H9 (cell line): ENCODE results near the gene PEMT. TPM values are rescaled to one million over a fixed set of nuclear protein-coding genes. Genes with fewer than 3 reads are reported as not detected.

Source experiments
- DNase-seq: peaks from one replicate; pipeline ENCODE4 v3.0.0-alpha.2; 2017
- H2AFZ ChIP-seq: one replicate; pipeline ENCODE4 v1.6.1; 2013; ENCODE audit warnings: mild to moderate bottlenecking, low read length, control low read depth, moderate library complexity
- H2AK5ac ChIP-seq: 2 replicates; pipeline ENCODE4 v1.6.1; 2013; ENCODE audit warnings: low read length, control low read depth, mixed read lengths; ENCODE audit not compliant: insufficient read length
- H2BK120ac ChIP-seq: one replicate; pipeline ENCODE4 v1.6.1; 2013; ENCODE audit warnings: low read depth, mild to moderate bottlenecking, low read length, control low read depth, inconsistent platforms; ENCODE audit not compliant: poor library complexity, severe bottlenecking
- H2BK12ac ChIP-seq: 2 replicates; pipeline ENCODE4 v1.6.1; 2013; ENCODE audit warnings: low read length, control low read depth, mixed read lengths, low read depth; ENCODE audit not compliant: insufficient read length
- H2BK15ac ChIP-seq: 2 replicates; pipeline ENCODE4 v1.6.1; 2013; ENCODE audit warnings: low read depth, low read length, control low read depth
- H2BK20ac ChIP-seq: one replicate; pipeline ENCODE4 v1.6.1; 2013; ENCODE audit warnings: low read depth, mild to moderate bottlenecking, low read length, control low read depth, inconsistent platforms; ENCODE audit not compliant: poor library complexity, severe bottlenecking
- H2BK5ac ChIP-seq: 2 replicates; pipeline ENCODE4 v1.6.1; 2013; ENCODE audit warnings: low read length, control low read depth, mixed read lengths; ENCODE audit not compliant: insufficient read length
- H3K14ac ChIP-seq: 2 replicates; pipeline ENCODE4 v1.6.1; 2013; ENCODE audit warnings: low read length, control low read depth; ENCODE audit not compliant: insufficient read depth
- H3K18ac ChIP-seq: 2 replicates; pipeline ENCODE4 v1.6.1; 2013; ENCODE audit warnings: low read depth, mild to moderate bottlenecking, mixed read lengths, low read length, control low read depth; ENCODE audit not compliant: insufficient read length
- H3K23ac ChIP-seq: 2 replicates; pipeline ENCODE4 v1.6.1; 2013; ENCODE audit warnings: low read length, control low read depth, mixed read lengths, low read depth; ENCODE audit not compliant: insufficient read length
- H3K23me2 ChIP-seq: 2 replicates; pipeline ENCODE4 v1.6.1; 2013; ENCODE audit warnings: low read depth, mild to moderate bottlenecking, mixed read lengths, low read length, control low read depth; ENCODE audit not compliant: insufficient read length, poor library complexity, severe bottlenecking
- H3K27ac ChIP-seq: 2 replicates; pipeline ENCODE4 v1.5.1; 2013; ENCODE audit warnings: low read length, control low read depth, mixed read lengths, low read depth; ENCODE audit not compliant: insufficient read length
- H3K27me3 ChIP-seq: 2 replicates; pipeline ENCODE4 v1.6.1; 2013; ENCODE audit warnings: low read length, control low read depth, inconsistent platforms; ENCODE audit not compliant: insufficient read depth
- H3K4ac ChIP-seq: 2 replicates; pipeline ENCODE4 v1.6.1; 2013; ENCODE audit warnings: low read depth, mild to moderate bottlenecking, control low read depth, inconsistent platforms, low read length, moderate library complexity
- H3K4me1 ChIP-seq: 2 replicates; pipeline ENCODE4 v1.6.1; 2013; ENCODE audit warnings: low read length, control low read depth, inconsistent platforms; ENCODE audit not compliant: insufficient read depth
- H3K4me2 ChIP-seq: 2 replicates; pipeline ENCODE4 v1.6.1; 2013; ENCODE audit warnings: low read length, control low read depth, mixed read lengths; ENCODE audit not compliant: insufficient read length, insufficient read depth
- H3K56ac ChIP-seq: 2 replicates; pipeline ENCODE4 v1.6.1; 2013; ENCODE audit warnings: low read depth, mild to moderate bottlenecking, mixed read lengths, low read length, control low read depth; ENCODE audit not compliant: insufficient read length
- H3K79me1 ChIP-seq: 2 replicates; pipeline ENCODE4 v1.6.1; 2013; ENCODE audit warnings: low read depth, mild to moderate bottlenecking, moderate library complexity, low read length, control low read depth, inconsistent platforms; ENCODE audit not compliant: insufficient read depth, poor library complexity, severe bottlenecking
- H3K79me2 ChIP-seq: 2 replicates; pipeline ENCODE4 v1.6.1; 2013; ENCODE audit warnings: low read length, control low read depth, inconsistent platforms; ENCODE audit not compliant: insufficient read depth
- H3K9ac ChIP-seq: 2 replicates; pipeline ENCODE4 v1.6.1; 2013; ENCODE audit warnings: low read length, control low read depth, mixed read lengths; ENCODE audit not compliant: insufficient read length; ENCODE audit errors: extremely low read depth
- H3K9me3 ChIP-seq: one replicate; pipeline ENCODE4 v1.6.1; 2013; ENCODE audit warnings: low read depth, low read length, inconsistent platforms; ENCODE audit not compliant: control insufficient read depth
- H3T11ph ChIP-seq: one replicate; pipeline ENCODE4 v1.6.1; 2013; ENCODE audit warnings: mild to moderate bottlenecking, low read length, control low read depth, inconsistent platforms
- H4K20me1 ChIP-seq: one replicate; pipeline ENCODE4 v1.6.1; 2013; ENCODE audit not compliant: control insufficient read depth, insufficient read length, insufficient read depth
- H4K5ac ChIP-seq: 2 replicates; pipeline ENCODE4 v1.6.1; 2013; ENCODE audit warnings: low read depth, mild to moderate bottlenecking, mixed read lengths, low read length, control low read depth; ENCODE audit not compliant: insufficient read length
- H4K8ac ChIP-seq: replicated peaks from 2 replicates; pipeline ENCODE4 v1.6.1; 2013; ENCODE audit warnings: low read length, control low read depth, mixed read lengths, low read depth; ENCODE audit not compliant: insufficient read length
- H4K91ac ChIP-seq: 2 replicates; pipeline ENCODE4 v1.6.1; 2013; ENCODE audit warnings: low read depth, mild to moderate bottlenecking, moderate library complexity, mixed read lengths, low read length, control low read depth; ENCODE audit not compliant: insufficient read length
- H3K27ac Mint-ChIP-seq, 3 experiments: 2 replicates in 2 of 3; 3 replicates in 1 of 3; pipeline ENCODE4 v1.8.0; 2020 to 2021; ENCODE audit warnings: mixed read lengths in 3 of 3, mild to moderate bottlenecking in 1 of 3, moderate library complexity in 1 of 3
- H3K27me3 Mint-ChIP-seq: 2 replicates; pipeline ENCODE4 v1.8.0; 2021; ENCODE audit warnings: low read depth, mild to moderate bottlenecking, moderate library complexity, mixed read lengths
- H3K36me3 Mint-ChIP-seq, 3 experiments: 2 replicates in 2 of 3; 3 replicates in 1 of 3; pipeline ENCODE4 v1.8.0; 2020 to 2021; ENCODE audit warnings: low read depth in 3 of 3, mixed read lengths in 3 of 3; ENCODE audit not compliant: insufficient read depth in 1 of 3
- H3K4me1 Mint-ChIP-seq, 2 experiments: 2 replicates each; pipeline ENCODE4 v1.8.0; 2020; ENCODE audit warnings: mixed read lengths in 2 of 2
- H3K4me3 Mint-ChIP-seq, 2 experiments: 2 replicates in 1 of 2; 3 replicates in 1 of 2; pipeline ENCODE4 v1.8.0; 2020 to 2021; ENCODE audit warnings: mild to moderate bottlenecking in 2 of 2, mixed read lengths in 2 of 2, moderate library complexity in 1 of 2
- H3K9me3 Mint-ChIP-seq, 2 experiments: 2 replicates in 1 of 2; 3 replicates in 1 of 2; pipeline ENCODE4 v1.8.0; 2020; ENCODE audit warnings: mild to moderate bottlenecking in 2 of 2, mixed read lengths in 2 of 2, moderate library complexity in 1 of 2
- WGBS: extraction: QIAGEN DNeasy Blood & Tissue Kit; methylation state at CpG from one replicate; pipeline ENCODE4 v1.1.7; 2013; ENCODE audit warnings: missing lambda C conversion rate, low lambda C conversion rate, mixed read lengths; ENCODE audit not compliant: insufficient read length; ENCODE audit errors: extremely low coverage; 5-methylcytosine and 5-hydroxymethylcytosine counted together
- total RNA-seq: library from RNA; stranded (reverse); gene quantifications from 2 replicates; pipeline ENCODE4 v1.2.1, GENCODE V29; 2021
- TF ChIP-seq, protein P1 (sequence below): fragments of 200-600 bp; sonication (generic); conservative IDR thresholded peaks from 3 replicates; pipeline ENCODE4 v1.8.0; 2021; ENCODE audit warnings: antibody characterized with exemption, mild to moderate bottlenecking

Gene PEMT
- total RNA-seq, 1 experiment from 2014 or later: 63.2 TPM

DNA sequence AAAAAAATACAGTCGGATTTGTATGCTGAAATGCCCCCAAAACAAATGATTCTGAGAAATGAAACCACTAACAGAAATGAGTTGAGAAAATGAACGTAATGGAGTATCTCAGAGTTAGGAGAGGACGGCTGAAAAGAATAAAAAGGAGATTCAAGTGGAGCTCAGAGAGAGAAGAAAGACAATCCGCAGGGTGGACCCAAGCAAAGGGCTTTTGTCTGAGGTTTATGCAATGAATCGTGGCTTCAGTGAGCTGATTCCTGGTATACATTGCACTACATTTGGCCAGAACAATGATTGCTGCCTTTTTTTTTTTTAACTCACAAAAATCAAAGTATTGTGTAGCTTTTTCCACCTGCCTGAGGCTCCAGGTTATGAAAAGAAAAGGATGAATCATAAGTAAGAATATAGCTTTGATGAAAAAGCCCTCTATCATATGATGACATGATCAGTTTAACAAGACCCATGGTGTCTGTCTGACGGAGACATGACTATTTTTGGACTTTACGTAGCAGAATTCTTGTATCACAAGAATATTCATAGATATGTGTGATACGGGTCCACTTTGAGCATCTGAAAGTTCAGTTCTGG is 119.1 kb downstream of the PEMT start:
- no peak overlapping the region for H3K27ac ChIP-seq
- Mint-ChIP-seq H3K27ac (no peak overlapping the region), H3K36me3 (no peaks in the 10 kb centered on the region), H3K4me1 (peaks cover 3 to 5% of the 10 kb centered on the region in 2 experiments; a peak in 3 of 4 replicates), H3K27me3 (peaks cover 40% of the 10 kb centered on the region), H3K9me3 (no peaks in the 10 kb centered on the region; a peak in 1 of 5 replicates), H3K4me3 (no peak overlapping the region)
- no CpG with 5 or more reads among the region's 8 CpGs for WGBS
- no peak overlapping the region for H2AK5ac ChIP-seq
- H4K8ac ChIP-seq: no peak overlapping the region
- no peak overlapping the region for H4K5ac ChIP-seq
- no peaks in the 10 kb centered on the region for H3K79me2 ChIP-seq
- no peak overlapping the region for H2BK20ac ChIP-seq
- no peaks in the 10 kb centered on the region for H3K4me1 ChIP-seq
- no peak overlapping the region for H3K4me2 ChIP-seq
- H3K23ac ChIP-seq: no peak overlapping the region
- H3K4ac ChIP-seq: no peak overlapping the region
- no peaks in the 10 kb centered on the region for H3K9me3 ChIP-seq
- H3K14ac ChIP-seq: no peak overlapping the region
- no peaks in the 10 kb centered on the region for H3K27me3 ChIP-seq
- H3K56ac ChIP-seq: no peak overlapping the region
- H3T11ph ChIP-seq: no peak overlapping the region
- H2BK5ac ChIP-seq: no peak overlapping the region
- H2BK120ac ChIP-seq: no peak overlapping the region
- no peak overlapping the region for H2AFZ ChIP-seq
- H3K79me1 ChIP-seq: no peaks in the 10 kb centered on the region
- peaks cover under 1% of the 10 kb centered on the region for H3K23me2 ChIP-seq
- H3K18ac ChIP-seq: no peak overlapping the region
- TF ChIP-seq, protein P1, sequence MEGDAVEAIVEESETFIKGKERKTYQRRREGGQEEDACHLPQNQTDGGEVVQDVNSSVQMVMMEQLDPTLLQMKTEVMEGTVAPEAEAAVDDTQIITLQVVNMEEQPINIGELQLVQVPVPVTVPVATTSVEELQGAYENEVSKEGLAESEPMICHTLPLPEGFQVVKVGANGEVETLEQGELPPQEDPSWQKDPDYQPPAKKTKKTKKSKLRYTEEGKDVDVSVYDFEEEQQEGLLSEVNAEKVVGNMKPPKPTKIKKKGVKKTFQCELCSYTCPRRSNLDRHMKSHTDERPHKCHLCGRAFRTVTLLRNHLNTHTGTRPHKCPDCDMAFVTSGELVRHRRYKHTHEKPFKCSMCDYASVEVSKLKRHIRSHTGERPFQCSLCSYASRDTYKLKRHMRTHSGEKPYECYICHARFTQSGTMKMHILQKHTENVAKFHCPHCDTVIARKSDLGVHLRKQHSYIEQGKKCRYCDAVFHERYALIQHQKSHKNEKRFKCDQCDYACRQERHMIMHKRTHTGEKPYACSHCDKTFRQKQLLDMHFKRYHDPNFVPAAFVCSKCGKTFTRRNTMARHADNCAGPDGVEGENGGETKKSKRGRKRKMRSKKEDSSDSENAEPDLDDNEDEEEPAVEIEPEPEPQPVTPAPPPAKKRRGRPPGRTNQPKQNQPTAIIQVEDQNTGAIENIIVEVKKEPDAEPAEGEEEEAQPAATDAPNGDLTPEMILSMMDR: no peak
- H2BK12ac ChIP-seq: no peak overlapping the region
- H4K20me1 ChIP-seq: no peaks in the 10 kb centered on the region
- H3K9ac ChIP-seq: no peak overlapping the region
- H4K91ac ChIP-seq: no peak overlapping the region
- H2BK15ac ChIP-seq: no peak overlapping the region
- DNase-seq: no peak
